H1 (cell line): ENCODE results near the gene SLC27A5. TPM values are rescaled to one million over a fixed set of nuclear protein-coding genes. Genes with fewer than 3 reads are reported as not detected.
A peak's percentile ranks its signal among the peaks of the same experiment; 100 is the strongest.

Experiments
- CTCF ChIA-PET: fragments of 300-600 bp; sonication (Branson Sonifier 250); formaldehyde crosslinking; loops from one replicate; lab custom pipeline; 2021; ENCODE audit not compliant: partially characterized antibody; lab: Charles Lee
- POLR2A ChIA-PET: fragments of 300-600 bp; sonication (Branson Sonifier 250); formaldehyde crosslinking; loops from one replicate; lab custom pipeline; 2021; ENCODE audit warnings: inconsistent platforms; ENCODE audit not compliant: partially characterized antibody; lab: Charles Lee
- DNase-seq, 2 experiments: peaks; one replicate each; pipeline versions ENCODE4 v3.0.0 to v3.0.0-alpha.2; 2010 to 2022; ENCODE audit warnings: low spot score in 2 of 2, low read depth in 1 of 2, mixed read lengths in 1 of 2
- FAIRE-seq: peaks from 2 replicates; lab custom pipeline; 2011; peaks lifted over from hg19 to GRCh38; lab: Jason Lieb, UNC
- H2AFZ ChIP-seq: 2 replicates; pipeline ENCODE4 v1.8.1; 2012; ENCODE audit warnings: low read length, inconsistent platforms
- H2AK5ac ChIP-seq: 2 replicates; pipeline ENCODE4 v1.6.1; 2013; ENCODE audit warnings: low read depth, low read length
- H2BK120ac ChIP-seq: replicated peaks from 2 replicates; pipeline ENCODE3; 2013; ENCODE audit warnings: low read depth, low read length, inconsistent platforms
- H2BK12ac ChIP-seq: 2 replicates; pipeline ENCODE4 v1.6.1; 2013; ENCODE audit warnings: low read depth, low read length
- H2BK15ac ChIP-seq: 2 replicates; pipeline ENCODE4 v1.6.1; 2013; ENCODE audit warnings: low read length
- H2BK20ac ChIP-seq: 2 replicates; pipeline ENCODE4 v1.6.1; 2013; ENCODE audit warnings: low read length
- H2BK5ac ChIP-seq: 2 replicates; pipeline ENCODE4 v1.6.1; 2013; ENCODE audit warnings: low read depth, low read length
- H3K14ac ChIP-seq: 2 replicates; pipeline ENCODE4 v1.6.1; 2013; ENCODE audit warnings: inconsistent platforms; ENCODE audit not compliant: insufficient read length
- H3K18ac ChIP-seq: 2 replicates; pipeline ENCODE4 v1.6.1; 2013; ENCODE audit warnings: low read length; ENCODE audit errors: extremely low read depth
- H3K23ac ChIP-seq: 2 replicates; pipeline ENCODE4 v1.6.1; 2013; ENCODE audit warnings: inconsistent platforms; ENCODE audit not compliant: insufficient read length
- H3K23me2 ChIP-seq: 2 replicates; pipeline ENCODE4 v1.6.1; 2013; ENCODE audit warnings: low read depth, low read length
- H3K27ac ChIP-seq: 2 replicates; pipeline ENCODE4 v1.6.1; 2011; ENCODE audit warnings: low read depth, low read length, inconsistent platforms
- H3K27me3 ChIP-seq, 4 experiments: replicated peaks in 1 of 4; 1 replicate in 1 of 4; 2 replicates in 3 of 4; pipeline versions ENCODE4 v1.6.1 to v1.8.1; 2011 to 2013; ENCODE audit warnings: low read length in 3 of 4, mild to moderate bottlenecking in 3 of 4, inconsistent platforms in 2 of 4, mixed read lengths in 2 of 4, moderate library complexity in 1 of 4; ENCODE audit not compliant: control insufficient read depth in 3 of 4, insufficient read depth in 3 of 4; ENCODE audit errors: extremely low read depth in 1 of 4
- H3K36me3 ChIP-seq, 4 experiments: 2 replicates each; pipeline versions ENCODE4 v1.6.1 to v1.8.1; 2011 to 2013; ENCODE audit warnings: mild to moderate bottlenecking in 4 of 4, low read length in 3 of 4, moderate library complexity in 2 of 4, control low read depth in 1 of 4, inconsistent platforms in 1 of 4; ENCODE audit not compliant: insufficient read depth in 4 of 4, control insufficient read depth in 2 of 4
- H3K4ac ChIP-seq: replicated peaks from 2 replicates; pipeline ENCODE3; 2013; ENCODE audit warnings: low read length, low read depth, mixed read lengths, inconsistent platforms; ENCODE audit not compliant: insufficient read length
- H3K4me1 ChIP-seq, 4 experiments: replicated peaks in 1 of 4; 1 replicate in 1 of 4; 2 replicates in 3 of 4; pipeline versions ENCODE4 v1.6.1 to v1.8.1; 2011 to 2013; ENCODE audit warnings: low read length in 3 of 4, inconsistent platforms in 2 of 4, mixed read lengths in 1 of 4; ENCODE audit not compliant: insufficient read depth in 4 of 4, control insufficient read depth in 3 of 4
- H3K4me2 ChIP-seq, 2 experiments: 2 replicates each; pipeline versions ENCODE4 v1.6.1 to v1.8.1; 2011 to 2013; ENCODE audit warnings: low read depth in 2 of 2, low read length in 2 of 2, control low read depth in 1 of 2, inconsistent platforms in 1 of 2, mild to moderate bottlenecking in 1 of 2; ENCODE audit not compliant: insufficient read depth in 1 of 2
- H3K4me3 ChIP-seq, 4 experiments: fragments of 200-600, 300-600 bp in 1 of 4; sonication (generic), shearing (Covaris generic), sonication (Bioruptor Twin) in 1 of 4; 2 replicates each; pipeline versions ENCODE4 v1.5.1 to v1.8.1; 2011 to 2016; ENCODE audit warnings: low read length in 4 of 4, low read depth in 3 of 4, control low read depth in 2 of 4, inconsistent platforms in 2 of 4, mild to moderate bottlenecking in 2 of 4, mixed read lengths in 1 of 4, moderate library complexity in 1 of 4; ENCODE audit not compliant: insufficient read depth in 2 of 4; ENCODE audit errors: extremely low read depth in 1 of 4
- H3K56ac ChIP-seq: replicated peaks from 2 replicates; pipeline ENCODE3; 2013; ENCODE audit warnings: low read depth, mild to moderate bottlenecking, mixed read lengths, low read length, inconsistent platforms; ENCODE audit not compliant: insufficient read length
- H3K79me1 ChIP-seq: 2 replicates; pipeline ENCODE4 v1.6.1; 2013; ENCODE audit warnings: low read depth, low read length, control low read depth
- H3K79me2 ChIP-seq, 2 experiments: 2 replicates each; pipeline versions ENCODE4 v1.6.1 to v1.8.1; 2012 to 2013; ENCODE audit warnings: low read length in 2 of 2, mild to moderate bottlenecking in 2 of 2, inconsistent platforms in 1 of 2; ENCODE audit not compliant: insufficient read depth in 2 of 2, control insufficient read depth in 1 of 2
- H3K9ac ChIP-seq, 4 experiments: replicated peaks in 1 of 4; 1 replicate in 1 of 4; 2 replicates in 3 of 4; pipeline versions ENCODE4 v1.6.1 to v1.8.1; 2011 to 2013; ENCODE audit warnings: low read depth in 3 of 4, low read length in 3 of 4, control low read depth in 2 of 4, mild to moderate bottlenecking in 2 of 4, moderate library complexity in 2 of 4, inconsistent platforms in 1 of 4; ENCODE audit errors: extremely low read depth in 1 of 4
- H3K9me3 ChIP-seq, 2 experiments: 2 replicates each; pipeline versions ENCODE4 v1.6.1 to v1.8.1; 2012 to 2013; ENCODE audit warnings: mild to moderate bottlenecking in 2 of 2, moderate library complexity in 2 of 2, control low read depth in 1 of 2, inconsistent platforms in 1 of 2, low read depth in 1 of 2, low read length in 1 of 2, mixed read lengths in 1 of 2; ENCODE audit not compliant: insufficient read depth in 2 of 2
- H4K20me1 ChIP-seq, 2 experiments: replicated peaks in 1 of 2; 2 replicates each; pipeline versions ENCODE3 to v1.8.1; 2011 to 2013; ENCODE audit warnings: inconsistent platforms in 2 of 2, low read length in 2 of 2, mild to moderate bottlenecking in 1 of 2; ENCODE audit not compliant: insufficient read depth in 2 of 2, control insufficient read depth in 1 of 2
- H4K5ac ChIP-seq: 2 replicates; pipeline ENCODE4 v1.6.1; 2013; ENCODE audit warnings: low read length, low read depth, mixed read lengths, inconsistent platforms; ENCODE audit not compliant: insufficient read length
- H4K8ac ChIP-seq: 2 replicates; pipeline ENCODE4 v1.8.0; 2013; ENCODE audit warnings: mild to moderate bottlenecking, moderate library complexity, low read length, inconsistent platforms; ENCODE audit not compliant: insufficient read depth; ENCODE audit errors: extremely low read depth
- H4K91ac ChIP-seq: replicated peaks from 2 replicates; pipeline ENCODE3; 2013; ENCODE audit warnings: low read length, mixed read lengths, inconsistent platforms; ENCODE audit not compliant: insufficient read length
- ASH2L ChIP-seq: fragments of 200-600, 300-600 bp; sonication (generic); IDR thresholded peaks from one replicate; pipeline ENCODE4 v1.7.1; 2017; ENCODE audit warnings: low read length
- ATF2 ChIP-seq: IDR thresholded peaks from 2 replicates; pipeline ENCODE4 v1.6.1; 2012; ENCODE audit warnings: low read length, inconsistent platforms
- KDM4A ChIP-seq: IDR thresholded peaks from one replicate; pipeline ENCODE4 v1.7.1; 2012; ENCODE audit warnings: low read depth, mild to moderate bottlenecking, moderate library complexity, low read length, inconsistent platforms; ENCODE audit not compliant: severe bottlenecking
- PHF8 ChIP-seq: fragments of 200-600 bp; sonication (generic); conservative IDR thresholded peaks from 2 replicates; pipeline ENCODE4 v1.7.1; 2012; ENCODE audit warnings: low read depth, mild to moderate bottlenecking, inconsistent platforms, low read length, moderate library complexity
- POLR2A ChIP-seq, 2 experiments: IDR thresholded peaks; 1 replicate in 1 of 2; 2 replicates in 1 of 2; pipeline ENCODE4 v1.6.1; 2011; ENCODE audit warnings: low read depth in 2 of 2, low read length in 2 of 2, mild to moderate bottlenecking in 2 of 2; ENCODE audit errors: control extremely low read depth in 1 of 2
- POLR2AphosphoS5 ChIP-seq: IDR thresholded peaks from 2 replicates; pipeline ENCODE4 v1.6.1; 2011; ENCODE audit warnings: low read depth, low read length
- TAF7 ChIP-seq: optimal IDR thresholded peaks from 2 replicates; pipeline ENCODE3; 2011; ENCODE audit warnings: low read depth, mild to moderate bottlenecking, inconsistent platforms, low read length, moderate library complexity, borderline replicate concordance
- WGBS, 2 experiments: shearing (Covaris generic) in 1 of 2; methylation state at CpG; one replicate each; pipeline versions ENCODE4 v1.1.6 to v1.1.7; 2013 to 2015; ENCODE audit warnings: low lambda C conversion rate in 2 of 2, mixed read lengths in 2 of 2, inconsistent platforms in 1 of 2, low coverage in 1 of 2, missing lambda C conversion rate in 1 of 2; ENCODE audit not compliant: insufficient replicate concordance in 2 of 2, insufficient coverage in 1 of 2, insufficient read length in 1 of 2; ENCODE audit errors: extremely low coverage in 1 of 2, missing lambda C conversion rate in 1 of 2; 5-methylcytosine and 5-hydroxymethylcytosine counted together
- polyA plus RNA-seq, 7 experiments: library from polyadenylated mRNA; depleted of rRNA in 3 of 7; stranded (reverse) in 5 of 7; unstranded in 2 of 7; fragments of >200 nt in 5 of 7; fragments of 200-250 nt in 2 of 7; gene quantifications; 1 replicate in 5 of 7; 2 replicates in 1 of 7; 4 replicates in 1 of 7; pipeline versions ENCODE4 v1.2.1 to v1.2.3, GENCODE V29; 2011 to 2013; ENCODE audit warnings: missing spikeins in 2 of 7, mixed read lengths in 2 of 7
- total RNA-seq: library from RNA; stranded (reverse); fragmentation: NEBNext Ultra II Directional; extraction: Animal tissue kit (Norgen Biotek cat#: 25700); gene quantifications from 2 replicates; pipeline ENCODE4 v1.2.1, GENCODE V29; 2021

The SLC27A5 gene
- total and polyA plus RNA-seq, 2 of the 8 experiments (the other 6 are each of a cell fraction or from before 2014, with no cell fraction given) = 25.1 to 80.5 TPM

- no peak overlapping the region for H2BK12ac ChIP-seq
- no peak overlapping the region for H4K8ac ChIP-seq
- H3K4me1 ChIP-seq = peaks cover 3 to 10% (median 5%) of the 10 kb centered on the region in 4 experiments; a peak in 6 of 7 replicates
- H2BK15ac ChIP-seq = no peak overlapping the region
- FAIRE-seq = no peak
- H4K20me1 ChIP-seq = peaks cover 39 to 52% of the 10 kb centered on the region in 2 experiments
- H2AK5ac ChIP-seq = no peak overlapping the region
- H3K27me3 ChIP-seq = peaks cover 0 to 15% (median 7%) of the 10 kb centered on the region in 4 experiments; a peak in 5 of 7 replicates
- peak overlapping the region; percentile 92 to 100 (median 95) for H3K9ac ChIP-seq
- H4K5ac ChIP-seq = no peak overlapping the region
- H3K23me2 ChIP-seq = peaks cover 13% of the 10 kb centered on the region
- H4K91ac ChIP-seq = no peak overlapping the region
- DNase-seq = no peak
- peak overlapping the region; percentile 92; the same call in 1 of the 2 replicates for H3K27ac ChIP-seq
- peaks cover 28 to 49% of the 10 kb centered on the region in 2 experiments for H3K79me2 ChIP-seq
- no peak overlapping the region for H3K14ac ChIP-seq
- H2AFZ ChIP-seq = no peak overlapping the region
- peaks cover 34 to 53% (median 45%) of the 10 kb centered on the region in 4 experiments for H3K36me3 ChIP-seq
- peak overlapping the region; percentile 92 to 98 for H3K4me2 ChIP-seq
- H3K4me3 ChIP-seq = peak overlapping the region; percentile 89 to 100 (median 94)
- TF ChIP-seq TAF7 (no peak), POLR2AphosphoS5 (peak; percentile 43; the same call in 1 of the 2 replicates), KDM4A (no peak), PHF8 (0 out of 2 replicates have a peak, but pooled peaks have one; percentile 4), ATF2 (0 out of 2 replicates have a peak, but pooled peaks have one; percentile 11), POLR2A (IDR thresholded peaks at IDR 0.05; ENCODE audit: control extremely low read depth in 1 of 2, low read depth in 2 of 2, low read length in 2 of 2) (peak in 1 of 2 experiments; percentile 29; a peak in 2 of 3 replicates), ASH2L (peak; percentile 48)
- H3K23ac ChIP-seq = no peak overlapping the region
- H3K18ac ChIP-seq = no peak overlapping the region
- no peaks in the 10 kb centered on the region for H3K9me3 ChIP-seq
- ChIA-PET CTCF (interaction anchor here (1.9 to 3.6 kb wide), 2 partner anchors 9 to 26 kb away, joined by 9 to 21 read pairs; partner anchors contain the start of genes CHMP2A and ZBTB45), POLR2A (interaction anchor here (0.9 to 13.8 kb wide), 12 partner anchors 8 to 79 kb away, joined by 3 to 650 read pairs (median 9); partner anchors contain the start of genes CHMP2A, MZF1, SLC27A5 and UBE2M)
- no peak overlapping the region for H2BK120ac ChIP-seq
- H3K56ac ChIP-seq = peak overlapping the region; percentile 73
- peaks cover 13% of the 10 kb centered on the region for H3K79me1 ChIP-seq
- no peak overlapping the region for H3K4ac ChIP-seq
- 15% methylated on average over 20 of the region's 21 CpGs; no CpG with 5 or more reads in 1 of the 2 experiments for WGBS, 2 experiments
- H2BK5ac ChIP-seq = no peak overlapping the region
- no peak overlapping the region for H2BK20ac ChIP-seq
These were observed 33.7 kb upstream of the SLC27A5 start for GRCh38 chr19:58545286-58546018.
